RWPE1 (cell line): ENCODE results near the gene TRIM41.
A peak's percentile ranks its signal among the peaks of the same experiment; 100 is the strongest.

Source experiments
- CTCF ChIA-PET: fragments of 350-600 bp; sonication (Branson Sonifier 250); formaldehyde crosslinking; extraction: SDS; loops from one replicate; lab custom pipeline; 2021; lab: Yijun Ruan, JAX
- POLR2A ChIA-PET: fragments of 400-600 bp; formaldehyde crosslinking; extraction: SDS; loops from one replicate; lab custom pipeline; 2020; ENCODE audit warnings: antibody characterized with exemption; ENCODE audit not compliant: low non-redundant PET; lab: Yijun Ruan, JAX
- DNase-seq: peaks from one replicate; pipeline ENCODE4 v3.0.0; 2012; ENCODE audit warnings: low spot score
- H3K27ac ChIP-seq: fragments of 450-650 bp; 2 replicates; pipeline ENCODE4 v1.5.1; 2017
- TF ChIP-seq, protein P1 (sequence below): fragments of 450-650 bp; conservative IDR thresholded peaks from 2 replicates; pipeline ENCODE4 v1.5.1; 2017; ENCODE audit warnings: low read depth, mild to moderate bottlenecking

Gene TRIM41

DNA sequence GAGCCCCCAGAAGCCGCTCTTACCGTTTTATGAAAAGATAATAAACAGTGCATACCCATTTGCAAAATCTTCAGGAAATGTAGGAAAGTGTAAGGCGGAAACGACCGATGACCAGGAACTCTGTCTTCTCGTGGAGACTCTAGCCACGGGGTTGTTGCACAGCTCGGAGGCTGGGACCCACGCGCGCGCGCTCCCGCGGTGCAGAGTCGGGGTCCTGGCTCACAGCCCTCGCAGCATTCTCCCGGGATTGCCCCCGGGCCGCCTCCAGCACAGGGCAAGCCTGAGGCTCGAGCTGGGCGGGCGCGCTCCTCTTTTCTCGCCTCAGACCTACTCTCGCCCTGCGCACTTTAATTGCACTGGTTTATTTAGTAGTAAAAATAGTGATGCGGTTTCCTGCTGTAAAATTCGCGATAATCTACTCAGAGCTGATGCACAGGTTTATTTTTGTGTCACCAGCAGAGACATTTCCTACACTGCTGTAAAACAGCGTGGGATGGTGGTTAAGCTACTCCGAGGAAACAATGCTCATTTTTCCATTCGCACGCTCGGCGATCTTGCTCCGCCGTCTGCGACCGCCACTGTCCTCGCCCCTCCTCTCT, 33.6 kb upstream of the TRIM41 start:
- TF ChIP-seq, protein P1, sequence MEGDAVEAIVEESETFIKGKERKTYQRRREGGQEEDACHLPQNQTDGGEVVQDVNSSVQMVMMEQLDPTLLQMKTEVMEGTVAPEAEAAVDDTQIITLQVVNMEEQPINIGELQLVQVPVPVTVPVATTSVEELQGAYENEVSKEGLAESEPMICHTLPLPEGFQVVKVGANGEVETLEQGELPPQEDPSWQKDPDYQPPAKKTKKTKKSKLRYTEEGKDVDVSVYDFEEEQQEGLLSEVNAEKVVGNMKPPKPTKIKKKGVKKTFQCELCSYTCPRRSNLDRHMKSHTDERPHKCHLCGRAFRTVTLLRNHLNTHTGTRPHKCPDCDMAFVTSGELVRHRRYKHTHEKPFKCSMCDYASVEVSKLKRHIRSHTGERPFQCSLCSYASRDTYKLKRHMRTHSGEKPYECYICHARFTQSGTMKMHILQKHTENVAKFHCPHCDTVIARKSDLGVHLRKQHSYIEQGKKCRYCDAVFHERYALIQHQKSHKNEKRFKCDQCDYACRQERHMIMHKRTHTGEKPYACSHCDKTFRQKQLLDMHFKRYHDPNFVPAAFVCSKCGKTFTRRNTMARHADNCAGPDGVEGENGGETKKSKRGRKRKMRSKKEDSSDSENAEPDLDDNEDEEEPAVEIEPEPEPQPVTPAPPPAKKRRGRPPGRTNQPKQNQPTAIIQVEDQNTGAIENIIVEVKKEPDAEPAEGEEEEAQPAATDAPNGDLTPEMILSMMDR, result no peak
- H3K27ac ChIP-seq, result peak overlapping the region; percentile 93
- ChIA-PET POLR2A (interaction anchor here (1.0 to 1.7 kb wide), 2 partner anchors 15 to 72 kb away, joined by 3 to 4 read pairs; partner anchors contain the start of gene TRIM7), CTCF (interaction anchor here (0.6 to 4.9 kb wide), 4 partner anchors 12 to 67 kb away, joined by 3 to 24 read pairs (median 7); partner anchors contain the start of gene TRIM7)
- DNase-seq, result no peak

DNA sequence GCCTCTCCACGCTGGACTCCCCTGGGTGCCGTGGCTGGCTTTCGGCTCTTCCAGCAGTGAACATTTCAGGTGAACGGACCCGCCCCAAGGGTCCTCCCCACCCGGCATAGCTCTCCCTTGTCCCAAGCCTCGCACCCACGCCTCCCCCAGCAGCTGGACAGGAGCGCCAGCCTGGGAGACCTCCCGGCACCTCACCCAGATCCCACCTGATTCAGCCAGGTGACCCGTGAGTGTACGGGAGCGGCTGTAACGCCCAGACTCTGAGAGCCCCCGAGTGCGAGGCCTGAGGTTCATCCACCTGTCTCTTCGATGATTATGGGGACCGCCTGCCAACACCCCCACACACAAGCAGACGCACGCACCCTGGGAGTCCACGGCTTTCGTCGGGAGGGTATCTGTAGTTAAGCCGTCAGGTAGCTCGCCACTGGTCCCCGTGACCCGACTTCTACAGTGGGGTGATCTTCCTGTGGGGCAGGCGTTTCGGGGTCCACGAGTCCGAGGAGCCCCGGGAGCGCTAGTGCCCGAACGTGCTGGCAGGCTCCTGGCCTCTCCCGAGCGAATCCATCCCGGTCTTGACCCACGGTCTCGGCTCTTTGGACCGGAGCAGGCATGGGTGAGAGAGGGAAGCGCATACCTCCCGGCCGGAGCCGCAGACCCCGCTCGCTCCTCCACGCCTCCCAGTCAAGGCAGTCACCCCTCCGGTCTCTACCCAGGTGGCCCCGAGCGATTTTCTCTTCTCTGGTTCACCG, 32.9 kb upstream of the TRIM41 start:
- H3K27ac ChIP-seq, result peak overlapping the region; percentile 93
- ChIA-PET CTCF (interaction anchor here (1.2 to 4.9 kb wide), 4 partner anchors 11 to 18 kb away, joined by 3 to 24 read pairs (median 7); partner anchors contain the start of gene TRIM7), POLR2A (interaction anchor here (0.6 to 1.7 kb wide), 3 partner anchors 14 to 72 kb away, joined by 3 to 4 read pairs (median 4); partner anchors contain the start of gene TRIM7)
- no peak for DNase-seq
- TF ChIP-seq, protein P1, result no peak

DNA sequence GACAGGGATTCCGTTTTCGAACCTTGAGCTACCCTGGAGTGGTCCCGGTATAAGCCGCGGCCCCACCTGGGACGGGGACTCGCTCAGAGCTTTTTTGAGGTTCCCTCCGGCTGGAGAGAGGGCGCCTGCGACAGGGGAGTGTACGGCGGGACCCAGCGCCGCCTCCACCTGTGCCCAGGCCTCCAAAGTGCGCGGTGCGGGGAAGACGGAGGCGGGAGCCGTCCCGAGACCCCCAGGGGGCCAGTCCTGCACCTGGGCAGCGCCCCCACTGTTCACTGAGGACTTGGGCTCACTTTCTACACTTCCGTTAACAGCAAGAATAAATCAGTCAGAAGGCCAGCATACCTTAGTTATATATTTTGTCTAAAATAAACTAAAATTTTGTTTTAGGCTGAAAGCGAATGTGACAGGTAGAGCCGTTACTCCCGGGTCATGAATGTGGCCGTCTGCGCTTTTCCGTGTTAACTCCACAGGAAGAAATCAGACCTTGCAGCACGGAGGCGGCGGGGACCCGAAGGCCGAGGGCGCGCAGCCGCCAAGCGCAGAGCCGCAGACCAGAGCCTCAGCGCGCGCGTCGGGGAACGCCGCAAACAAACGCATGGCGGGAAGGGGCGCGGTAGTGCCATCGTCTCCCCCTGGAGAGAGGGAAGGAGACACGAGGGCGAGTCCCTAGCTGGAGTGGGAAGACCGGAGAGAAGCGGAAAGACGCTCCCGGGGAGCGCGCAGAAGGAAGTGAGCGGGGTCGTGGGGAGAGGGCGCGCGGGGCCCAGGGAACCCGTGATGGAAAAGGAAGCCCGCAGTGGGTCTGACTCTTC, 32.2 kb upstream of the TRIM41 start:
- TF ChIP-seq, protein P1, result peak; percentile 64
- ChIA-PET CTCF (interaction anchor here (1.2 to 4.9 kb wide), 2 partner anchors 17 kb away, joined by 3 to 24 read pairs; no protein-coding TSS in a partner anchor), POLR2A (interaction anchor here (0.6 to 2.0 kb wide), 6 partner anchors 12 to 91 kb away, joined by 3 to 15 read pairs (median 4); partner anchors contain the start of gene TRIM7)
- no peak for DNase-seq
- H3K27ac ChIP-seq, result peak overlapping the region; percentile 93

DNA sequence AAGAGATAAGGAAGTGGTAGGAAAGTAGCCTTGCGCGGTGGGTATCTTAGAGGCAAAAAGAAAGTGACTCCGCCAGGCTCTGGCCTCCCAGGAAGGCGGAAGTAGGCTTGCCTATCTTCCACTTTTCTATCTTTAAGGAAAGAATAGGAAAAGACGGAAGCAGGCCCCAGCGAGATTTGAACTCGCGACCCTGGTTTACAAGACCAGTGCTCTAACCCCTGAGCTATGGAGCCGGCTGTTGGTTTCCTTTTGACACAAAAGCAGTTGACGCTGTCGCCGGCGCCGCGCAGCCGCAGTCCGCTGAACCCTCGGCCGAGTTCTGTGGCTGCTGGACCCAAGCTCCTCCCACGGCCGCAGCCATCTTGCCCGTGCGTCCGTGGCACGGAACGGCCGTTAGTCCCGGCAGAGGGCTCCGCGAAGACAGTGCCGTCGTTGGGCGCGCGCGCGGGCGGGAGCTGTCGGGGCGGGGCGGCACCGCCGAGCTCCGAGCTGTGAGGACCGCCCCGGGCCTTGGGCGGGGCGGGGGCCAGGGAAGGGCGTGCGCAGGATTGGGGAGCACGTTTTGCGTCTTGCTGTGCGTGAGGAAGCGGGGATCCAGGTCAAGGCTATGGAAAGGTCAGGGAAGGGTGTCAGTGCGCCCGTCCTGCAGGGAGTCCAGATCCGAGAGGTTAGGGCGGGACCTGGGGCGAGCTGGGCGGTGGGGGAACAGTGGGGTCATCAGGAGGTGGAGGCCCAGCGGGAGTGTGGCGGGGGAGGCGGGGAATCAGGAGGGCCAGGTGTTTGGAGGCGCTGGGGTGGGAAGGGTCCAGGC, 31.4 kb upstream of the TRIM41 start:
- peak overlapping the region; percentile 93 for H3K27ac ChIP-seq
- DNase-seq, result peak; percentile 91
- TF ChIP-seq, protein P1, result no peak
- ChIA-PET CTCF (interaction anchor here (0.7 kb wide), 1 partner anchor 13 kb away, joined by 3 read pairs; the partner anchor contains the start of gene TRIM7), POLR2A (interaction anchor here (0.6 to 2.0 kb wide), 5 partner anchors 11 to 362 kb away, joined by 3 to 15 read pairs (median 4); partner anchors contain the start of gene TRIM7)

DNA sequence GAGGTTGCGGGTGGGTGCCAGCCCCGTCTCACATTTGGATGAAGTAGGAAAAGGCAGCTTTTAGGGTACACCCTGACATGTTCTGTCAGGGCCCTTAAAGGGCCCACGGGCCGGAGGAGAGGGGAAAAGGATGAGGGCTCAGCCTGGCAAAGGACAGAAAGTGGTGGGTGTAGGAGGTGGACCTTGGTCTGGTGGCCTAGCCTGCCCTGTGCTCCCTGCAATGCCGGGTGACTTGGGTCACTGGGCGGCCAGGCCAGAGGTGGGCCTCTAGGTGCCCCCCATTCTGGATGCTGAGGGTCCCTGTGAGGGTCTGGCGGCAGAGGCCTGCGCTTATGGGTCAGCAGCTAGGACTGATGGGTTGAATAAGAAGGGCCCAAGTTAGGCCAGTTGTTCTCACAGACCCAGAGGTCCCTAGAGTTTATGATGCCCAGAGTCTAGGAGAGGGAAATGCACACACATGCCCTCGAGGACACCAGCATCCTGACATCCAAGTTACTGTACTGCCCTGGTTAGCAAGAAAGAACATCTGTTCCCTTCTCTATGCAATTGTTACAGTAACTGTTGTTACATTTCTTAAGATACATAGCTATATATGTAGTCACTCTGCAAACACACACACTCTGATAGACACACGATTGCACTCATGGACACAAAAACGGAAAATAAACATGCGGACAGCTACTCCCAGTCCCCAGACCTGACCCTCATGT, 30.6 kb upstream of the TRIM41 start:
- TF ChIP-seq, protein P1, result no peak
- no peak for DNase-seq
- POLR2A ChIA-PET, result interaction anchor here (0.6 to 2.0 kb wide), 5 partner anchors 10 to 363 kb away, joined by 3 to 15 read pairs (median 4); partner anchors contain the start of gene TRIM7
- CTCF ChIA-PET, result interaction anchor here (0.7 to 0.8 kb wide), 2 partner anchors 12 to 14 kb away, joined by 3 read pairs; partner anchors contain the start of gene TRIM7
- H3K27ac ChIP-seq, result peak overlapping the region; percentile 93
